ENCODE results near the gene KCNQ1. TPM values are rescaled to one million over a fixed set of nuclear protein-coding genes. Genes with fewer than 3 reads are reported as not detected.

KCNQ1 gene
- total RNA-seq, 1 experiment from 2014 or later = not detected

DNA sequence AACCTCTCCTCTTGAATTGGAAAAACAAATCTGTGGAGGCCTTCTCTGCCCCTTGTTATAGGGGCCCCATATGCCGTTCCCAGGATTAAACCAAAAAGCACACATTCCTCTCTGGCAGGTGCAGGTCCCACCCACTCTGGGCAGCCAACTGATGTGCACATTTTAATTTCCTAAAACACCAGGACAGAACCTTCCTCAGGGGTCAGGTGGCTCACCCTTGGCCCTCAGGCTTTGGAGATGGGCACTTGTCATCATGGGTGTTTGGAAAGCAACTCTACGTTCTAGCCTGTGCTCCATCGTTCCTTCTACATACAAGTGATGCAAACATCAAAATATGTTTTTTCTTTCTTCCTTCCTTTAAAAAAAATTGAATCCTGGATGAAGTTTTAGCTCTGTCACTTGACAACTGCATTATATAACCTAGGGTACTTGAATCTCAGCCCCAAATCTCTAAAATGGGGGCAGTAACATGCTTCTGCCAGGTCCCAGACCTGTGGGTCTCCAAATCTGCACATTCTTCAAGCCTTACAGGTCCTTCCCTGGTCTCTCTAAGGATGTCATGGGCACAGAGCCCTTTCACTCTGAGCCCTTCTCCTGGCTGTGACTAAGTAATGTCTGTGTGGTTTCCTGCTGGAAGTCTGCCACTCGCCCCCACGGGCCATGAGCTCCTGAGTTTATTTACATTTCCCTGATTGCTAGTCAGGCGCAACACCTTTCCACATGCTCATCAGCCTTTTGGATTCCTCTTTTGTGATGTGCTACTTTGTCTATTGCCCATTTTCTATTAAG, 211.2 kb downstream of the KCNQ1 start:
- DNase-seq (ENCODE audit: extremely low read depth, low read depth) = no peak

DNA sequence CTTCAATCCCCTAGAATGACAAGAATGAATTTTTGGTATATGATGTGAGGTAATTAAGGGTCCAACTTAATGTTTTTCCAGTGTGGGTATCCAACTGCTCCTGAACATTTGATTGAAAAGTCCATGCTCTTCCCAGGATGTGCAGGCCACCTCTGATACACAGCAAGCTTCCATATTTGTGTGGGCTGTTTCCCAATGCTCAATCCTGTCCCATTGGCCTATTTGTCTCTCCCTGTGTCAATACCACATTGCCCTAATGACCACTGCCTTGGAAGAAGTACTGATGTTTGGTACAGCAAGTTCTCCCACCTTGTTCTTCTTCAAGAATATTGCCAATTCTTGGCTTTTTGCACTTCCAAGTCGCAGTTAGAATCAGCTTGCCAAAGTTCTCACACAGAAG, 212.1 kb downstream of the KCNQ1 start:
- DNase-seq (ENCODE audit: extremely low read depth, low read depth) = no peak

GRCh38 chr11:2657697-2658284, 213.0 kb downstream of the KCNQ1 start:
- no peak for DNase-seq (ENCODE audit: extremely low read depth, low read depth)

GRCh38 chr11:2660357-2660939, 215.6 kb downstream of the KCNQ1 start:
- no peak for DNase-seq (ENCODE audit: extremely low read depth, low read depth)

DNA sequence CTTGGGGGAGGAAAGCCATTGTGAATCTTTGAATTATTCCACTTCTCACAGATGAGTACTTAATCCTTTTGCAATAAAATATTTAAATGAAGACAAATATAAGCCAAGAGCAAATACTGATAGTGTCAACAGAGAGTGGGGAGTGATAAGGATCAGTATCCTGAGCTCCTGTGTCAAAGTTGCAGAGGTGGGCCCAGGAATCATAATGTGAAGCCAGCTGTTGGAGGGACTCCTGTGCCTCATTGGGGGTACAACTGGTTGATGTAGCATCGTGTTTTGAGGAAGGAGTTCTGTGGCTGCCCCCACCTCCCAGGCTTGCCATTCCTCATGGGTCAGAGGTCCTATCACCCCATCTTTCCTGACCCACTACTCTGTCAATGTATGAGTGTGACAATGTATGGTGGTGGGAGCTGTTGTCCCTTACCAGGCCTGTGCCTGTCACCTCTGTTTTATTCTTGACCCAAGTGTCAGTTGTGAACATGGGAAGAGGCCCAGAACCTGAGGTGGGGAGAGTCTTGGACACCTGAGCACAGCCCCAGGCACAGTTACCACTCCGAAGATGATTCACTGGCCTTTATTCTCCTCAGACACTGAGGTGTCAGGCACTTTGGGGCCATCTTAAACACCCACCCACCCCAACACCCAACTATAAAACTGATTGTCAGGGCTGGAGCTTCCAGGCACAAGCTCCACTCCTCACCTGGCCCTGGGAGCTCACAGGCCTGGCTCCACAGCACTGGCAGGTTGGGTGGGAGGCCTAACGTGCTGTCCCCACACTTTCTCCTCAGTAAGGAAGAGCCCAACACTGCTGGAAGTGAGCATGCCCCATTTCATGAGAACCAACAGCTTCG, 216.6 kb downstream of the KCNQ1 start:
- DNase-seq (ENCODE audit: extremely low read depth, low read depth) = no peak

DNA sequence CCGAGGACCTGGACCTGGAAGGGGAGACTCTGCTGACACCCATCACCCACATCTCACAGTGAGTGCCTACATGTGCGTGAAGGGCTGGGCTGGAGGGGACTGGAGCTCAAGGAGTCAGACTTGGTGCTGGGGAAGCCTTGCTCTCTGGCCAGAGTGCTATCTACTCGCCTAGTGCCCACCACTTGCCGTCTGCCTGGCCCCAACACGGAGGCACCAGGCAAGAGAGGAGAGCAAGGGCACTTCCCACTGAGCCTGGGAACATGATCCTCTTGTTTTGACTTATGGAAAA, 217.2 kb downstream of the KCNQ1 start:
- DNase-seq (ENCODE audit: extremely low read depth, low read depth) = no peak

- DNase-seq (ENCODE audit: extremely low read depth, low read depth) = no peak
Measured at GRCh38 chr11:2662430-2663299, 217.9 kb downstream of the KCNQ1 start.

GRCh38 chr11:2663506-2663905, 218.7 kb downstream of the KCNQ1 start:
- DNase-seq (ENCODE audit: extremely low read depth, low read depth) = no peak

GRCh38 chr11:2663915-2664314, 219.1 kb downstream of the KCNQ1 start:
- DNase-seq (ENCODE audit: extremely low read depth, low read depth) = no peak

DNA sequence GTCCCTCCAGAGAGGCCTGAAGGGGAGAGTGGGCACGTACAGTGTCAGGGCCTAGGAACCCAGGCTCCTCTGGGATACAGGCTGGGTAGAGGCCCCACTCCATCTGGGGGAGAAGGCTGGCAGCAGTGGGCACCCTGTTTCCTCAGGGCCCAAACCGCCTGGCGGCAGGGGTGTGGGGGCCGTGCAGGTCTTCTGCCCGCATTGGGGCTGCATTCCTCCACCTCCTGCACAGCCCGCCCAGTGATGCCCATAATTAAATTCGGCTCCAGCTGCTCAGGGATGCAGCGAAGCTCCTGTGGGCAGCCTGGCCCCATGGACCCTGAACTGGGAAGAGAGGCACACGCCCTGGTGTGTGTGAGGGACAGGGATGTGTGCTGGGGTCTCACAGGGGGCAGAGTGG, 219.6 kb downstream of the KCNQ1 start:
- DNase-seq (ENCODE audit: extremely low read depth, low read depth) = no peak

DNA sequence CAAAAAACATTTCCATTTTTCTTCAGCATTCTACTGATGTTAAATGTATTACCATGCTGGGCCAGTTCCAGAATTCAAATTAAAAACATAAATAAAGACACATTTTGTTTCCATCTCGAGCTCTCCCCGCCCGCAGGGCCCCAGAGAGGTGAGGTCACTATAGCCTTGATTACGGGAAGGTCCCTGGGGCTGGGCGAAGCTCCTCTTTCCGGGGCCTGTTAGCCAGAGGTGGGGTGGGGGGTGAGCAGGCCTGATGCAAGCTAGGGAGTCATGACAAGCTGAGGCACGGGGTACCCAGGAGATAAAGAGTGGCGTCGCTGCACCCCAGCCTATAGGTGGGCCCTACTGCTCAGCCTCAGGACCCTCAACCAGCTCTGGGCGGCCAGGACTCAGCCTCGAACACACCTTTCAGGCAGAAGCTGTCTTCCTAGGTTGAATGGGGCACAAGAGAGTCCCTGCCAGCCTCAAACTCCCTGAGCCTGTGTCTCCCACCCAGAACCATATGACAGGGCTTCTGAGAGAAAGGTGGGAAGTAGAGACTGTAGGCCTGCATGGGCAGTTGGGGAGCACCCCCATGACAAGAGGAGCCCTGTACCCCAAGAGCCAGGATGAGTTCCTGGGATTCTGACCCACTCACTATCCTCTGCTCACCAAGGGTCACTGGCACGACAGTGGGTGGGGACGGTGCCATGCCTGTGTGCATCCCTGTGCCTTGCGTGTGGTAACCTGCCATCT, 220.2 kb downstream of the KCNQ1 start:
- no peak for DNase-seq (ENCODE audit: extremely low read depth, low read depth)

DNA sequence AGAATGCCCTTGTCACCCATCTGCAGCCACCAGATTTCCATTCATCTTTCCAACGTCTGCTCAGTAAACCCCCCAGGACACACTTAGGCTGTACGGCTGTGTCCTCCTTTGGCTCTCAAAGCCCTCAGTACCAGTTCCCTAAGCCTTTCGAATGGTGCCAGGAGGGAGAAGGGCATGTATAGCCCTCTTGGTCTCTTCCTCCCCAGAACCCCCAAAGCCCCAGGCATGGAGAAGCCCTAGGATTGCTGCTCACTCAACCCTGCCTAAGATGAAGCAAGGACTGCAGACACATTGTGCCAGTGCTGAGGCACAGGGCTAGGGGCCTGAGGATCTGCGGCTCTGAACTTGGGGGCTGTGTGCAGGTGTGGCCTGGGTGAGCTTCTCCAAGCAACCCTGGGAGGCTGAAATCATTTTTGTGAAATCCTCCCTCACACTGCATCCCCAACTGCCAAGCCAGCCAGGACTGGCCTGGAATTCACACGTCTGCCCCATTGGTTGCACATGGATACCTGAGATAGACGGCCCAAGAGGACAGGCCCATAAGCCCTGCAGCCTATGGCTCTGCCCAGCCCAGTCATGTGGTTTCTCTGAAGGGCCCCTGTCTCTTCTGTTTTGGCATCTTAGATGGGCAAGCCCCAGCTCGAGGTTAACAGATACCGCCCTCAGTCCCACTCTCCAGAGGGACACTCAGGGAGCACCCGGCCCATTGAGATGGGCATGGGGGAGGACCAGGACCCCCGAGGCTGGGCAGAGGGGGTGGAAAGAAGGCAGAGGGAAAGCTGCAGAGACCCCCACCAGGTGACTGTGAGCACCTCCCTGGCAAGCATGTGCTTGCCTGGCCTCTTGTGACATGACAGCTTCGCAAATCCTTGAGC, 221.0 kb downstream of the KCNQ1 start:
- DNase-seq (ENCODE audit: extremely low read depth, low read depth) = no peak

DNA sequence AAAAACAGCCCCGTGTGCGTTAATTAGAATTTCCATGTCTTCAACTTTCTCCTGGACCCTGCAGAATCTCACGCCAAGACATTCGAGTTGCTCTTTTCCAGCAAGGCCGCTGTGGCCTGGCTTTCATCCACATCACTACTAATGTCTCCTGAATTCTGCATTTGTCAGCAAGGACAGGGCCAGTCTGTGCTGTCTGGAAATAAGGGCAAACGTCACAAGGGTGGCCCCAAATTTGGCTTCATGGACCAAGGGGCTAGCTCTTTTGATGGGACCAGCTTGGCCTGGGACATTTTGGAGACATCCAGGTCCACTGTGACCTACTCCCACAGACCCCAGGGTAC, 221.6 kb downstream of the KCNQ1 start:
- no peak for DNase-seq (ENCODE audit: extremely low read depth, low read depth)

DNA sequence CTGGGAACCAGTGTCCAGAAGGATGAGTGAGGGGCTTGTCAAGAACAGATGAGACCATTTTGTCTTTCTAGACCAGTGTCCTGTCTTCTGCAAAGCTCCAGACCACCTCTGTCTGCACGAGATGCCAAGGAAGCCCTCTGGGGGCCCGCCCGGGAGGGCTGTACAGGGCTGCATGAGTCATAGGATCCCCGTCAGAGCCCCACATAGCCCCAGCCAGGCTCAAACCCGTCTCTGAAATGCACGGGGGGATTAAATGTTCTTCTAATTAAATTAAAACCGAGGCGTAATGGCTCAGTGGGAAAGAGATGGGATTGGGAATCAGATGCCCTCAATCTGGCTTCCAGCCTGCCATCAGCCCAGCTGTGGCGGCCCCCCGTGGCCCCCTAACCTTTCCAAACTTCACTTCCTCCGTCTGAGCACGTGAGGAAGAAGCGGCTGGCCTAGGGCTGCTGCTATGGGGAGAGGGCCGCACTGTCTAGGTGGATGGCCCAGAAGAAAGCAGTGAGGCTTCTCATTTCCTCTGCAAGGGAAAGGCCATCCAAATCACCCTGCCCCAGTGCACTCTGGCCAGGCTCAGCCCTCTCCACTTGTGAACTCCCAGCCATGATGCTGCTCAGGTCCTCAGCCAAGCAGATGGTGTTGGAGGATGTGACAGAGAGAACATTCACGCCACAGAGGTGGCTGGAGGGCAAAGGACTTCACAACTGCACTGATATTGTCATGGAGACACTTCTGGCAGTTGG, 222.2 kb downstream of the KCNQ1 start:
- no peak for DNase-seq (ENCODE audit: extremely low read depth, low read depth)

DNA sequence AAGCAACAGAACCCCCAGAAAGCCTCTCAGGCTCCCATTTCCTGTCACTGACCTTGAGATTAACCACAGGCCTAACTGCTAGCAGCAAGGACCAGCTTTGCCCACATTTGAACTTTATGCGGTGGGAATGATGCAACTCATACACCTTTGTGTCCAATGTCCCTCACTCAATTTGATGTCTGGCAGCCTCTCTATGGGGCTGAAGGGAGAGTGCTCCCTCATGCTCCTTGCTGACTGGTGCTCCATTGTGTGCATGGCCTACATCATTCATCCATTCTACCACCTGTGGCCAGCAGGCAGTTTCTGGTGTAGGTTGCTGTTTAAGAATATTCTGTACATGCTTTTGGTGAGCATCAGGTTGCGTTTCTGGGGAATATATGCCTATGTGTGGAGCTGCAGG, 223.1 kb downstream of the KCNQ1 start:
- no peak for DNase-seq (ENCODE audit: extremely low read depth, low read depth)

DNA sequence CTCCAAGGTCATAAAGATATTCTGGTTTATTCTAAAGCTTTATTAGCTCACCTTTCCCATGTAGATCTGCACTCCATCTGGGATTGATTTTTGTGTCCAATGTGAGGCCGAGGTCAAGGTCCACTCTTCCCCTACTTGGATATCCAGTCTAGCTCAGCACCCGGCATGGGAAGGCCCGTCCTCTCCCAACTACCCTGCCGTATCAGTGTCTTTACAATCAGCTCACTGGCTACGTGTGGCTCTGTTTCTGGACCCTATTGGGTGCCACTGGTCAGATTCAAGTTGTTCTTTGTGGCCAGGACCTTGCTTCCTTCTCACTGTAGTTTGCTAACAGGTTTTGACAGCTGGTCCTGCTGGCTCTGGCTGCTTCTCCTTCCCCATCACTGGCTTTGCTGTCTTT, 224.1 kb downstream of the KCNQ1 start:
- no peak for DNase-seq (ENCODE audit: extremely low read depth, low read depth)

DNA sequence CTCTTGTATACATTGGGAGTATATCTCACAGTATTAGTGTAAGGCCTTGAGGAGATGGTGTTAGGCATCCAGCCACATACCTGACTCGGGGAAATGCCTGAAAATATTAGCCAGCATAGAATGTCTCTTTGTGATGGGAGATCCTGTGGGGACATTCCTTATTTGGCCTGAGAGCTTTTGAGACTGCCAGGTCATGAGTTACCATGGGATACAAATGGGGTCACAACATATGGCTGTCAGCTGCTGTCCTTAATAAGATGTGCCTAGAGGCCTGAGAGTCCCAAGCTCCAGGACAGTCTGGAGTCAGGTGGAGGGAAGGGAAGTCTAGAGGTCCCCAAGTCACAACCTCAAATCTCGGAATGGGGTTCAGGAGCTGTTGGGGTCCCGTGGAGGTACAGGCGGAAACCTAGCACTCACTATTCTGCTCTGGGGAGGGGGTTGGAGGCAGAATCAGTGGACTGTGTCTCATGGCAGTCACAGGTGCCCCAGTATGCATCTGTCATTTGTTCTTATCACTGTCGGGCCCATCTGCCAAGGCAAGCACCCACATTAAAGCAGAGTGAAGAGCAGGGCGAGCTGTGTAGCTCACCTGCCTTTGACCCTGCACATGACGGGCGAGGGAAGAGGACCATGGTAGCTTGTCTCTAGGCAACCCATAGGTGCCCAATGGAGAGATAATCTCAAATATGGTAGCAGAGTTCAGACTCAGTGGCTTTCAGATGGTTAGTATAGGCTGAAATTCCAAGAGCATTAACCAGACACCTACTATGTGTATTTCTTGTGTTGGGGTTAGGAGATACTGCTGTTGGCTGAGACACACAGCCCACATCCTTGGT, 225.0 kb downstream of the KCNQ1 start:
- no peak for DNase-seq (ENCODE audit: extremely low read depth, low read depth)
